Activated CD4-positive, alpha-beta T cell treated with anti-CD3 and anti-CD28 coated beads for 1 hour (primary cell): ENCODE results near the gene ALX3.

Experiments
- DNase-seq: peaks from one replicate; pipeline ENCODE4 v3.0.0-alpha.2; 2020

The ALX3 gene

DNA sequence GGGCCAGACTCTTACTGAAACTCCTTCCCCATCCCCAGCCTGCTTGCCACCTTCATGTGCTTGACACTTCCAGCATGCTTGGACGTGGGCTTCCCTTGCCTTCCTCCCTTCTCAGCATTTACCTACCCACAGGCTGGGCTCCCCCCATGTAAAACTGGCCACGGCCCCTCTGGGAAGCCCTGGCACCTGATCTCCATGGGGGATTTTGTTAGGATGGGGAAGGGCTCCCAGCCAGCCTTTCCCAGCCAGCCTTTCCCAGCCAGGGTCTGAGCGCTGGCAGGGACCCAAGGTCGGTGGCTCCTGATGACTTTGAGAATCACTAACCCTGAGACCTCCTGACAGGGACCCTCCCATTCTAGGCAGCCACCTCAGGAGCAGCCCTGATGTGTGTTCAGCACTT, 6.7 kb downstream of the ALX3 start:
- no peak for DNase-seq

DNA sequence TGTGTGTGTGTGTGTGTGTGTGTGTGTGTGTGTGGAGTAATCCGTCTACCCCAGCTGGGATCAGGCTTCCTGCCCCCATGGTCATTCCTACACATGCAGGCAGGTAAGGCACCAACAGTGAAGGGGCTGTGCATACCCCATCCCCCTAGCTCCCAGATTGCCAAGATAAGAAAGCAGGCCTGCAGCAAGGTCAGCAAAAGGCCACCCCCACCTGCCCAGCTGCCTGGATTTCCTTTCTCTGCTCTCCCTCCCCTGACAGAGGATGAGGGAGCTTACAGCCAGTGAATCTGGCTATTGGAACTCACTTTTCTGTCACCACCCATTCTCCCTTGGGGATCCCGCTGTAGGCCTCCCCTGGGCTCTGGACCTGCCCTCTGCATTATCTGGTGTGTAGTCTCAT, 7.9 kb downstream of the ALX3 start:
- no peak for DNase-seq

GRCh38 chr1:110061341-110061740, 9.1 kb downstream of the ALX3 start:
- DNase-seq = no peak

DNA sequence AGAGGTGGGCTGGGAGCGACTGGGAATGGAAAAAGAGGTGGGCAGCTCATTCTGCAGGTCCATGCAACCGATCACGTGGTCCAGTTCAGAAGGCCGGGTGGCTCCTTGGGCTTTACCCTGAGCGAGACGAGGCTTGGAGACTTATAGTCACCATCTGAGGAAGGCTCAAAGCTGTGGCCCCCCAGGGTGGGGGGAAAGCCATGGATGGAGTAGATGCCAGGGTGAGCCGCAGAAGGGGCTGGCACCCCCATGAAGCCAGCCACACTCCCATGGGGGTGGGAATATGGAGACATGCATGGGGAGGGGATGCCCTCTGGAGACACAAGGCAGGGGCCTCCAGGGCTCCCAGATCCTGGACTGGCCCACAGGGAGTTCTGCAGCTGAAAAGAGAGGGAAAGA, 9.8 kb downstream of the ALX3 start:
- no peak for DNase-seq

- DNase-seq = peak; percentile 54
These were observed 10.3 kb downstream of the ALX3 start for GRCh38 chr1:110060034-110060661.

GRCh38 chr1:110059133-110059863, 11.2 kb downstream of the ALX3 start:
- DNase-seq = no peak

- no peak for DNase-seq
These were observed 11.9 kb downstream of the ALX3 start for GRCh38 chr1:110058591-110058990.

DNA sequence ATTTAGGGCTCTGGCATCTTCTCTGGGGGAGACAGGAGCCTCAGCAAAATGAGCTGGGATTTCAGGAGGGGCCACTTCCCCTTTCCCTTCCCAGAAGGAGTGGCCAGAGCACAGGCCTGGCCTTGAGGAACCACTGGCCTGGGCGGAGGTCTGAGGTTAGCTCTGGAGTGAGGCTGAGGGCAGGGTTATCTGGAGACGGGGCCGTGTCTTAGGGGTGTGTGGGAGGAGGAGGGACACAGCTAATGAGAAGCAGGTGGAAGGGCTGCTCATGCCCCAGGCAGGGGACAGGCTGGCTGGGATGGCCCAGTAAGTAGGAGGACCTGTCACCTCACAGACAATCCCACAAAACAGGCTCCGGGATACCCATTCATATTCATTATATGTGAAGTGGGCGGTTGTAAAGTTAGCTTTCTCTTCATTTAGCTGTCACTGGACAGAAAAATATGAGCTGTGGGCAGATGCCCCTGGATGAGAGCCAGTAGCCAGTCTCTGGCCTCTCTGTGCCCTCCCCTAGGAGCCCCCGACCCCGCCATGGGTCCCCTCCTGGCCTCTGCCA, 12.4 kb downstream of the ALX3 start:
- DNase-seq = no peak

- no peak for DNase-seq
These were observed 13.7 kb downstream of the ALX3 start for GRCh38 chr1:110056776-110057175.

DNA sequence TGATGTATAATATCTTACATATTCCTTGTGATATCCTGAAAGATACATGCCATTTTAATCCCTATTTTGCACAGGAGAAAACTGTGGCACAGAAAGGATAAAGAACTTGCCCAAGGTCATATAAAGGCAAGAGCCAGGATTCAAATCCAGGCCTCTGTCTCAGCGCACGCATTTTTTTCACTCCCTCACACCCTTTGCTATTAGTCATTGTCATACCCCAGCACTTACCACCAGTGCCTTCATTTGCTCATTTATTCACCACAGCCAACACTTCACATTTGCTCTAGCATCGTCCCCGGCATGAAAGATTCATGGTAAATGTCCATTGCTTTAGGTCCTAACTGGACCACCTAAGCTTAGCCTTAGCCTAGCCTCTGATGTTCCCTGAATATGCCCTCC, 14.2 kb downstream of the ALX3 start:
- DNase-seq = no peak

DNA sequence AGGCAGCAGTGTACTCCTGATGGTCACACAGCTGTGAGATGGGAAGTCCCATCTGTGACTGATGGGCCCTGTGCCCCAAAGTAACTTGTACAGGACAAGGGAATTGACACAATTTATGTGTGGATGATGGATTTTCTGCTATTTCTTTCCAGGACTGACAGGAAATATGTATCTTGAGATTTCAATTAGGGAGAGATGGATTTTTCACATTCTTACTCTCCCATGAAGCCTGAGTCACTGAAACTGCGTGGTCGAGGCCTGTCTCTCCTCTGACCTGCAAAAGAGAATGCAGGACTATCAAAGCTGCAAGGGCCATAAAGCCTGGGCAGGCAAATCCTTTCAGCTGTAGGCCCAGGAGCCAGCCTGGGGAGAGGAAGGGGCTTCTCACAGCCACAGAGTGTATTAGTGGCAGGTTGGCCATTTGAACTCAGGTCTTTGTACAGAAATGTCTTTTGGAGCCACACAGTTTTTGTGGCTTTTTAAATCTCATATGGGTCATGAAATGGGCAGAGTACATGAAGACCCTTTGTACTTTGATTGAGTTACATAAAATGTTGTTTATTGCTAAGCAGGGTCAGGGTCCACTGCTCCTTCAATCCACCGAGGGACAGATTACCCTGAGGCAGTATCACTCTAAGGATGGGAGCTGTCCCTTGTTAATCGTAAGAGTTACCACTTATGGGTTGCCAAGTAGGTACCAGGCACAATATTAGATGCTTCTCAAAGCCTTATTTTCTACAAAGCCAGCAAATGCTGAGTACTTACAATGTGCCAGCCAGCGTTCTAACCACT, 14.8 kb downstream of the ALX3 start:
- DNase-seq = no peak

GRCh38 chr1:110053552-110054428, 16.7 kb downstream of the ALX3 start:
- DNase-seq = peak; percentile 51

- DNase-seq = no peak
These were observed 19.2 kb downstream of the ALX3 start for GRCh38 chr1:110051262-110051648.

DNA sequence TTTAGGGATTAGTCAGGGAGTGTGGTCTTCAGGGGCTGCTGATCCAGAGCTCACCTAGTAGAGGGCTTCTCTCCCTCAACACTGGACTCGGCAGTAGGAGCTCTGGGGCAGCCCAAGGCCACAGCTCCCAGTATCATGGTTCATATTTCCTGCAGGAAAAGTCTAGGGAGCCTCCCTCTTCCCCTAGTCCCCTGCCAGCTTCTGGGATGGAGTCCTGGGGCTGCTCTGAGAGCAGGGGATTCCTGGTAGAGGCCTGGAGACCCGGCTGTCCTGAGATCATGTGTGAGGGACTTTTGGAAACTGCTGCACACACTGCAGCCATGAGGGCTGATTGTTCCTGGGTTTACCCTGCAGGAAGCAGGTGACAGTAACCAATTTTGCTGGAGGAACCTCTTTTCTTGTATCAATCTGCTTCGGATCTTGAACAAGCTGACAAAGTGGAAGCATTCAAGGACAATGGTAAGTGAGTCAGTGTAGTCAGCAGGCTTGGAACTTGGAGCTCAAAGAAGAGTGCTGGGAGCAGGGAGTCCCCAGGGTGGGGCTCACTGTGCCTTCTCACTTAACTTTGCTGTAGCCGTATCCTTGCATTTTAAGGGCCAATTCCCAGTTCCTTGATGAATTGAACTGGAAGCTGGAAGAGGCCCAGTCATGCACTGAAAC, 19.7 kb downstream of the ALX3 start:
- DNase-seq = no peak

DNA sequence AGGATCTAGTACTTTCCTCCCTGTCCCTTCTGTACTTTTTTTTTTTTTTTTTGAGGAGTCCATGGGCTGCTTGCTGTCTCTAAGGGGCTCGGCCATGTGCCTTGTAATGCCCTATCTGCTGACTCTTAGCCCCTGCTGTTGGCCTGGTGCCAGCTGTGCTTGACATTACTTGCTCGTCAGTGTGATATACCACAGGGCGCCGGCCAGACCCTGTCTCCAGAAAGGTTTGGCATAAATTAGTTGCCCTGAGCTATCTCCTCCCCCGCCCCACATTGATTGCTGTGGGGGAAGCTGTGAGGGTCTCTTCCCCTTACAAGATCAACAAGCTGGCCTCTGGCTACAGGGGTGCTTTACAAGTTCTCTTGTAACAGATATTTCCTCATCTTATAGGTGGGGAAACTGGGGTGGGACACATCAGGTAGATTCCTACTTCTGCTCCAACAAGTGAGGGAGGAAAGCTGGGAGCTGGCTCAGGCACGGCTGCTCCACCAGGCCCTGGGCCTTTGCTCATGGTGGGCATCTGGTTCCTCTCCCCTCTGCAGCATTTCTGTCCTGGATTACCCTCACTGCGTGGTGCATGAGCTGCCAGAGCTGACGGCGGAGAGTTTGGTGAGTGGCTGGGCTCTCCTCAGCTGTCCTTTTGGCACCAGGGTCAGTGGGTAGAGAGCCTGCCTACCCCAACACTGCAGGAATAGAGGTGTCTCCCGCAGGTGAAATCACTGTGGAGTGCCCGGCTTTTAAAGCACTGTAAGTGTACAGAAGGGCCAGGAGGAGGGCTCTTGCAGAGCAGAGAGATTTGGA, 20.5 kb downstream of the ALX3 start:
- no peak for DNase-seq

- DNase-seq = no peak
These were observed 21.4 kb downstream of the ALX3 start for GRCh38 chr1:110048923-110049601.

DNA sequence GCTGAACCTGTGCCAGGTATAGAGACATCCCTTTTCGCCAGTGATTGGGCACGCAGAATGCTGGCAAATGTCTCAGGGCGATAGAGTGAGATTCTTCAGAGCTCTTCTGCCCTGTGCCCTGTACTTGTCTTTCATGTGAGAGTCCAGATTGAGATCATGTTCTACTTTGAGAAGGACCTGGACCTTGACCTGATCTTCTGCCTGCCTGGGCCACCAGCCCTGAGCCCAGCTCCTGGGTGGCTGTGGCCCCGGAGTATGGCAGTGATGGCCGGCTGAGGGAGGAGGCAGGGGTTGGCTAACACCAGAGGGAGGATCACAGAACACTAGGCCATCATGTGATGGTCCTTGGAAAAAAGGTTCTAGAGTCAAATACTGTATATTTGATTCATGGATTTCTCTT, 22.2 kb downstream of the ALX3 start:
- no peak for DNase-seq

DNA sequence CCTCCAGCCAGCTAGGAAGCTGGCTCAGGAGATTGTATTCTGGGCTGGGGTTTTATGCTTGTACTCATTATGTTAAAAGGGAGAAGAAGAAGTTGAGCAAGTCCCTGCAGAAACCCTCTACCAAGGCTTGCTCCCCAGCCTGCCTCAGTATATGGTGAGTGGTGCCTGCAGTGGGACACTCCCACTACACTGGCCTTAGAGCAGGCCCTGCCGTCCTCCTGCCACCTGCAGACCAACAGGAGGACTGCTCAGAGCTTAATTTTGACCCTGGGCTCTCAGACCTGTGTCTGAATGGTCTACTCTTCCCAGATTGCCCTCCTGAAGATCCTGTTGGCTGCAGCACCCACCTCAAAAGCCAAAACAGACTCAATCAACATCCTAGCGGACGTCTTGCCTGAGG, 23.0 kb downstream of the ALX3 start:
- no peak for DNase-seq

DNA sequence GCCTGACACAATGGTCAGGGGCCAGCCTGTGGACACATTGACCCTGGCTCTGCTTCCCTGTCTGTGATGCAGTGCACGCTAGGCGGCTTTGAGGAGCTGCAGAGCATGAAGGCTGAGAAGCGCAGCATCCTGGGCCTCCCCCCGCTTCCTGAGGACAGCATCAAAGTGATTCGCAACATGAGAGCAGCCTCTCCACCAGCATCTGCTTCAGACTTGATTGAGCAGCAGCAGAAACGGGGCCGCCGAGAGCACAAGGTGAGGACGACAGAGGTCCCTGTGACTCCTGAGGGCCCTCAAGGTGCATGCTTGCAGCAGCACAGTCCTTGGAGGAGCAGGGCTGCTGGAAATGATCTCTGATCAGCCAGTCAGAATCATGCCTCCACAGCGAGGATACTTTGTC, 27.5 kb downstream of the ALX3 start:
- DNase-seq = no peak

DNA sequence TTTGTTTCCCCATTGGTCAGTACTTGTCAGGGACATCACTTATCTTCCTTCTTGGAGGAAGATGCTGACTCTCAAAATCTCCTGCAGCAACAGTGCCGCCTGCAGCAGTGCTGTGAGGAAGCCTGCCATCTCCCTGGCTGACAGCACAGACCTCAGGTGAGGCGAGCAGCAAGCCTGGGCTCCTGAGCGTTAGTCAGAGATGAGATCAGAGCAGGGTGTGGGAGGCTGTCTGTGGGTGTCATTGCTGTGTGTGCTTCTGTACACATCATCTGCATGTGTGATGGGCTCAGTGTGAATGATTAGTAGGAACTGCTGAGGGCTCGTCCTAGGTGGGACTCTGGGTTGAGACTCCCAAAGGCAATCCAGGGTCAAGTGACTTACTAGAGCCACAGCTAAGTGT, 29.9 kb downstream of the ALX3 start:
- no peak for DNase-seq

- no peak for DNase-seq
These were observed 30.8 kb downstream of the ALX3 start for GRCh38 chr1:110039641-110040040.
